Measurements from ENCODE around the gene COP1.

COP1 gene

GRCh38 chr1:176051902-176052518 lies 155.1 kb downstream of the COP1 start:
- H3K4me3 ChIP-seq (replicated peaks; ENCODE audit: low read depth, low read length), result no peak overlapping the region
- peak; percentile 26 for DNase-seq (ENCODE audit: low read depth)
- TF ChIP-seq, protein P1, sequence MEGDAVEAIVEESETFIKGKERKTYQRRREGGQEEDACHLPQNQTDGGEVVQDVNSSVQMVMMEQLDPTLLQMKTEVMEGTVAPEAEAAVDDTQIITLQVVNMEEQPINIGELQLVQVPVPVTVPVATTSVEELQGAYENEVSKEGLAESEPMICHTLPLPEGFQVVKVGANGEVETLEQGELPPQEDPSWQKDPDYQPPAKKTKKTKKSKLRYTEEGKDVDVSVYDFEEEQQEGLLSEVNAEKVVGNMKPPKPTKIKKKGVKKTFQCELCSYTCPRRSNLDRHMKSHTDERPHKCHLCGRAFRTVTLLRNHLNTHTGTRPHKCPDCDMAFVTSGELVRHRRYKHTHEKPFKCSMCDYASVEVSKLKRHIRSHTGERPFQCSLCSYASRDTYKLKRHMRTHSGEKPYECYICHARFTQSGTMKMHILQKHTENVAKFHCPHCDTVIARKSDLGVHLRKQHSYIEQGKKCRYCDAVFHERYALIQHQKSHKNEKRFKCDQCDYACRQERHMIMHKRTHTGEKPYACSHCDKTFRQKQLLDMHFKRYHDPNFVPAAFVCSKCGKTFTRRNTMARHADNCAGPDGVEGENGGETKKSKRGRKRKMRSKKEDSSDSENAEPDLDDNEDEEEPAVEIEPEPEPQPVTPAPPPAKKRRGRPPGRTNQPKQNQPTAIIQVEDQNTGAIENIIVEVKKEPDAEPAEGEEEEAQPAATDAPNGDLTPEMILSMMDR (IDR thresholded peaks at IDR 0.05; ENCODE audit: low read length, missing control alignments), result no peak

DNA sequence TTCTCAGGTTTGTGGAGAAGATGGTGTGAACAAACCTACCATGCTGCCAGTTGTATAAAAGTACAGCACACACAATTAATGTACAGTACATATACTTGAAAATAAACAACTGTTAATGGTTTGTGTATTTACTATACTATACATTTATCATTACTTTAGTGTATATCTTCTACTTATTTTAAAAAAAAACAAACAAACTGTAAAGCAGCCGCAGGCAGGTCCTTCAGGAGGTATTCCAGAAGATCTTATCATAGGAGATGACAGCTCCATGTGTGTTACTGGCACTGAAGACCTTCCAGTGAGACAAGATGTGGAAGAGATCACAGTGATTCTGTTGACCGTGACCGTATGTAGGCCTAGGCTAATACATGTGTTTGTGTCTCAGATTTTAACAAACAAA lies 155.7 kb downstream of the COP1 start:
- no peak overlapping the region for H3K4me3 ChIP-seq (replicated peaks; ENCODE audit: low read depth, low read length)
- TF ChIP-seq, protein P1 (IDR thresholded peaks at IDR 0.05; ENCODE audit: low read length, missing control alignments), result no peak
- no peak for DNase-seq (ENCODE audit: low read depth)

- TF ChIP-seq, protein P1 (IDR thresholded peaks at IDR 0.05; ENCODE audit: low read length, missing control alignments), result no peak
- no peak for DNase-seq (ENCODE audit: low read depth)
- H3K4me3 ChIP-seq (replicated peaks; ENCODE audit: low read depth, low read length), result no peak overlapping the region
Observed at GRCh38 chr1:176049582-176049981, 157.5 kb downstream of the COP1 start.

DNA sequence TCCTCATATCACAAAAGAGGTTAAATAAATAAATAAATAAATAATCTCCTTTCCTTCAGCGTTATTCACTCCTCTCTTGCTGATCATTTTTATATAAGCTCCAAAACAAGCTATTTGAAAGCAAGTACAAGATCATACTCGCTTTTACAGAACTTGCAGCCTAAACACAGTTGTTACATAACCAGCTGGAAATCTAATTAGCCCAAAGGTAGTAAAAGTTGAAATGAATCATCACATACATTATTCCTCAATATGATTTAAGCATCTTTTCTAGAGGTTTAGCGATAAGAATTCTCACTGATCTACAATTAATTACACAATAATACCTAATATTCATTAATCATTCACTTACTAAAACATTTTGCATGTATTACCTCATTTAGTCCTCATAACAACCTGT lies 160.2 kb downstream of the COP1 start:
- H3K4me3 ChIP-seq (replicated peaks; ENCODE audit: low read depth, low read length), result no peak overlapping the region
- TF ChIP-seq, protein P1 (IDR thresholded peaks at IDR 0.05; ENCODE audit: low read length, missing control alignments), result no peak
- no peak for DNase-seq (ENCODE audit: low read depth)

DNA sequence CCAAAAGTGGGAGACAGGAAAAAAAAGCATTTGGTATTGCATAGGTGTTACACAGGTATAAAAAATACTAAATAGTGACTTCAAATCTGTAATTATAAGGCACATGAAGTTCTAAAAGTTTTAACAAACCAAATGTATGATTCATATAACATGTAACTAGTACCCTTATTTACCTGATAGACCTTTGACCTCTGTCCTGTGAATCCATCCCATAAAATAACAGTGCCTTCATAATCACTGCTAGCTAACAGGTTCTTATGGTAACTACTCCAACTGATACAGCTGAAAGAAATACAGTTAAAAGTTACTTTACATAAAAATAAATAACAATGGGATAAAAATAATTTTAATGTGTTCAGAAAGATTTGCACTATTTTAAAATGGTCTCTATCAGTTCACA lies 163.5 kb downstream of the COP1 start:
- no peak overlapping the region for H3K4me3 ChIP-seq (replicated peaks; ENCODE audit: low read depth, low read length)
- no peak for DNase-seq (ENCODE audit: low read depth)
- TF ChIP-seq, protein P1 (IDR thresholded peaks at IDR 0.05; ENCODE audit: low read length, missing control alignments), result no peak

- peak; percentile 40 for DNase-seq (ENCODE audit: low read depth)
- TF ChIP-seq, protein P1 (IDR thresholded peaks at IDR 0.05; ENCODE audit: low read length, missing control alignments), result no peak
- no peak overlapping the region for H3K4me3 ChIP-seq (replicated peaks; ENCODE audit: low read depth, low read length)
Observed at GRCh38 chr1:176033881-176034280, 173.2 kb downstream of the COP1 start.

GRCh38 chr1:176033474-176033873 lies 173.6 kb downstream of the COP1 start:
- TF ChIP-seq, protein P1 (IDR thresholded peaks at IDR 0.05; ENCODE audit: low read length, missing control alignments), result no peak
- no peak overlapping the region for H3K4me3 ChIP-seq (replicated peaks; ENCODE audit: low read depth, low read length)
- DNase-seq (ENCODE audit: low read depth), result peak; percentile 7
